Muscle layer of colon (tissue), 2 donors: ENCODE results near the gene HES2.
A peak's percentile ranks its signal among the peaks of the same experiment; 100 is the strongest.
"Not testable (repeated sequence)": the region's sequence is repeated elsewhere in the genome, so short reads cannot be mapped to it uniquely, and the experiment has no call there.

ENCODE experiments used
- H3K27ac ChIP-seq: one replicate; pipeline ENCODE4 v1.7.0; 2013; ENCODE audit warnings: low read depth, mild to moderate bottlenecking, low read length, moderate library complexity
- H3K27me3 ChIP-seq, 2 donors: one replicate each; pipeline ENCODE4 v1.7.0; 2013; ENCODE audit warnings: low read length in 2 of 2, mild to moderate bottlenecking in 2 of 2; ENCODE audit not compliant: insufficient read depth in 2 of 2, control insufficient read depth in 1 of 2
- H3K36me3 ChIP-seq: one replicate; pipeline ENCODE4 v1.7.0; 2013; ENCODE audit warnings: mild to moderate bottlenecking, low read length; ENCODE audit not compliant: insufficient read depth
- H3K4me1 ChIP-seq: one replicate; pipeline ENCODE4 v1.7.0; 2013; ENCODE audit warnings: mild to moderate bottlenecking, low read length; ENCODE audit not compliant: insufficient read depth
- H3K4me3 ChIP-seq, 2 donors: one replicate each; pipeline ENCODE4 v1.7.0; 2013; ENCODE audit warnings: low read length in 2 of 2, low read depth in 1 of 2, mild to moderate bottlenecking in 1 of 2, moderate library complexity in 1 of 2
- H3K9ac ChIP-seq: one replicate; pipeline ENCODE4 v1.7.0; 2013; ENCODE audit warnings: low read length
- H3K9me3 ChIP-seq: one replicate; pipeline ENCODE4 v1.7.0; 2013; ENCODE audit warnings: mild to moderate bottlenecking, low read length
- donor health status: abdominal sarcoma.
- donor health status: Adenocarcinoma of cecum.

HES2 gene

GRCh38 chr1:6365047-6365446 is 54.7 kb downstream of the HES2 start:
- H3K27ac ChIP-seq: peak overlapping the region; percentile 10
- H3K4me1 ChIP-seq: peaks cover 32% of the 10 kb centered on the region
- H3K9me3 ChIP-seq: no peaks in the 10 kb centered on the region
- H3K27me3 ChIP-seq: no peaks in the 10 kb centered on the region
- H3K36me3 ChIP-seq: no peaks in the 10 kb centered on the region
- H3K4me3 ChIP-seq: no peak overlapping the region
- H3K9ac ChIP-seq: no peak overlapping the region

GRCh38 chr1:6363085-6363884 is 56.4 kb downstream of the HES2 start:
- Histone ChIP-seq H3K27ac (peak overlapping the region; percentile 32), H3K4me1 (peaks cover 40% of the 10 kb centered on the region)
- H3K36me3 ChIP-seq, H3K4me3 ChIP-seq, H3K9ac ChIP-seq, H3K9me3 ChIP-seq, H3K27me3 ChIP-seq: not testable (repeated sequence)
